NCI-H1092 (cell line): ENCODE data around the gene ETDC.

ENCODE experiments used
- DNase-seq: peaks from one replicate; lab custom pipeline; 2025; lab: John Stamatoyannopoulos, UW

Gene ETDC

DNA sequence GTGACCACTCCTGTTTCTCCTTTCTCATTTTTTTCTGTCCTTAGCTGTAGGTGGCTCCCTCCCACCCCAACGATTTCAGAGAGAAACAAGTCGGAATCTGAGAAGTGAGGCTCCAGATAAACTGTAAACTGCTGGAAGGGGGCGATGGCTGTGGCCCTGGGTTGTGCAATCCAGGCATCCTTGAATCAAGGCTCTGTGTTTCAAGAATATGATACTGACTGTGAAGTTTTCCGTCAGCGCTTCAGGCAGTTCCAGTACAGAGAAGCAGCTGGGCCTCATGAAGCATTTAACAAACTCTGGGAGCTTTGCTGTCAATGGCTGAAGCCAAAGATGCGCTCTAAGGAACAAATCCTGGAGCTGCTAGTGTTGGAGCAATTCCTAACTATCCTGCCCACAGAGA, 37.7 kb downstream of the ETDC start:
- no peak for DNase-seq

GRCh38 chrX:135347381-135348016, 38.2 kb downstream of the ETDC start:
- no peak for DNase-seq

DNA sequence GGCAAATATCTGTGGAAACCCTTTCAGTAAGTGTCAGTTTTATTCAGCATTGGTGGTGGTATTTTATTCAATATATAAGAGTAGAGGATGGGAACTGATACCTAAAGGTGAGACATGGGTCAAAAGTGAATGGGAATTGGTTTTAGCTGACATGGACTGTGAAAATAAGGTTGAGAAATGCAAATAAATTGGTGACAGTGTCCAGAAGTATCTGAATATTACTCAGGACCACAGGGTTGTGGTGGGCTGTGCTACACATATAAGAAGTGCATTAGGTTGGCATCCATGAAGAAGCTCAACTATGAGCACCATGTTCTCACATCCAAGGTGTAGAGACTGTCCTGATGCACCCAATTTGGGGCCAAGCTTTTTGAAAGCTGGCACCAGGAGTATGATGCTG, 45.0 kb downstream of the ETDC start:
- no peak for DNase-seq
